ENCODE results near the gene CTNNA1. TPM values are rescaled to one million over a fixed set of nuclear protein-coding genes. Genes with fewer than 3 reads are reported as not detected.
"Not testable (repeated sequence)": the region's sequence is repeated elsewhere in the genome, so short reads cannot be mapped to it uniquely, and the experiment has no call there.

CTNNA1 gene
- polyA plus RNA-seq, 1 experiment: 140 TPM

GRCh38 chr5:138712324-138712723 is 40.9 kb upstream of the CTNNA1 start:
- ChIA-PET POLR2A (no interaction called here), CTCF (interaction anchor here (0.7 to 1.1 kb wide), 2 partner anchors 55 to 117 kb away, joined by 3 to 4 read pairs; no protein-coding TSS in a partner anchor)
- Histone ChIP-seq H3K4me3 (ENCODE audit: low read depth, low read length) (no peak overlapping the region), H3K27ac (ENCODE audit: low read depth, low read length) (no peak overlapping the region), H3K9me3 (ENCODE audit: control insufficient read depth, insufficient read depth, low read length) (no peaks in the 10 kb centered on the region), H3K27me3 (ENCODE audit: control insufficient read depth, insufficient read depth, low read length) (no peaks in the 10 kb centered on the region)
- TF ChIP-seq CTCF (IDR thresholded peaks at IDR 0.05; ENCODE audit: low read depth, low read length): no peak
- DNase-seq (ENCODE audit: low read depth, low spot score): no peak

GRCh38 chr5:138712791-138713190 is 40.4 kb upstream of the CTNNA1 start:
- Histone ChIP-seq H3K27ac (ENCODE audit: low read depth, low read length) (no peak overlapping the region), H3K27me3 (ENCODE audit: control insufficient read depth, insufficient read depth, low read length) (no peaks in the 10 kb centered on the region), H3K4me3 (ENCODE audit: low read depth, low read length) (no peak overlapping the region), H3K9me3 (ENCODE audit: control insufficient read depth, insufficient read depth, low read length) (no peaks in the 10 kb centered on the region)
- ChIA-PET CTCF (interaction anchor here (0.7 kb wide), 1 partner anchor 56 kb away, joined by 3 read pairs; no protein-coding TSS in a partner anchor), POLR2A (no interaction called here)
- no peak for DNase-seq (ENCODE audit: low read depth, low spot score)
- no peak for TF ChIP-seq CTCF (IDR thresholded peaks at IDR 0.05; ENCODE audit: low read depth, low read length)

GRCh38 chr5:138713247-138713646 is 40.0 kb upstream of the CTNNA1 start:
- ChIA-PET POLR2A (no interaction called here), CTCF (no interaction called here)
- H3K27me3 ChIP-seq (ENCODE audit: control insufficient read depth, insufficient read depth, low read length): no peaks in the 10 kb centered on the region
- no peak for TF ChIP-seq CTCF (IDR thresholded peaks at IDR 0.05; ENCODE audit: low read depth, low read length)
- H3K9me3 ChIP-seq (ENCODE audit: control insufficient read depth, insufficient read depth, low read length): no peaks in the 10 kb centered on the region
- no peak overlapping the region for H3K27ac ChIP-seq (ENCODE audit: low read depth, low read length)
- no peak overlapping the region for H3K4me3 ChIP-seq (ENCODE audit: low read depth, low read length)
- no peak for DNase-seq (ENCODE audit: low read depth, low spot score)

- no peaks in the 10 kb centered on the region for H3K9me3 ChIP-seq (ENCODE audit: control insufficient read depth, insufficient read depth, low read length)
- H3K4me3 ChIP-seq (ENCODE audit: low read depth, low read length): no peak overlapping the region
- POLR2A ChIA-PET: no interaction called here
- no peaks in the 10 kb centered on the region for H3K27me3 ChIP-seq (ENCODE audit: control insufficient read depth, insufficient read depth, low read length)
- no peak for DNase-seq (ENCODE audit: low read depth, low spot score)
- no peak for TF ChIP-seq CTCF (IDR thresholded peaks at IDR 0.05; ENCODE audit: low read depth, low read length)
- CTCF ChIA-PET: interaction anchor here (2.0 kb wide), 1 partner anchor 11 kb away, joined by 5 read pairs; no protein-coding TSS in a partner anchor
- H3K27ac ChIP-seq (ENCODE audit: low read depth, low read length): no peak overlapping the region
Measured at GRCh38 chr5:138714694-138715093, 38.5 kb upstream of the CTNNA1 start.

GRCh38 chr5:138715931-138716432 is 37.2 kb upstream of the CTNNA1 start:
- POLR2A ChIA-PET; H3K4me3 ChIP-seq (ENCODE audit: low read depth, low read length): not testable (repeated sequence)
- CTCF ChIA-PET: interaction anchor here (2.0 kb wide), 1 partner anchor 9 kb away, joined by 5 read pairs; no protein-coding TSS in a partner anchor

More at GRCh38 chr5:138715931-138716432, 37.2 kb upstream of the CTNNA1 start:
- H3K27me3 ChIP-seq (ENCODE audit: control insufficient read depth, insufficient read depth, low read length); H3K9me3 ChIP-seq (ENCODE audit: control insufficient read depth, insufficient read depth, low read length); DNase-seq (ENCODE audit: low read depth, low spot score); H3K27ac ChIP-seq (ENCODE audit: low read depth, low read length): not testable (repeated sequence)
